ENCODE data around the gene TRIM9.

Gene TRIM9

DNA sequence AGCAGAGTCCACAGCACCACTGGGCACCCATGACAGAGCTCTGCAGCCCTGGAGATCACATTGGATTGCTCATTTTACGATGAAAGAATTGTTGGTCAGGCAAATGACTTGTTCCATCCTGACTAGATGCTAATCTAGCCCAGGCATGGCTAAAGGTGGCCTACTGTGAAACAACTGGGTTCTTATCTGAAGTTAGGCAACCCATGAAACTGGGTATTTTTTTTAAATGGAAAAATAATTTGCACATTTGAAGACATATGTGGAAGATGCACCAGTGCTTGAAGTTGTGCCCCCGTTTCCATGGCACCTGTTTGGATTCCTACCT is 158.9 kb downstream of the TRIM9 start:
- DNase-seq (ENCODE audit: low read depth): no peak
- TF ChIP-seq, protein P1, sequence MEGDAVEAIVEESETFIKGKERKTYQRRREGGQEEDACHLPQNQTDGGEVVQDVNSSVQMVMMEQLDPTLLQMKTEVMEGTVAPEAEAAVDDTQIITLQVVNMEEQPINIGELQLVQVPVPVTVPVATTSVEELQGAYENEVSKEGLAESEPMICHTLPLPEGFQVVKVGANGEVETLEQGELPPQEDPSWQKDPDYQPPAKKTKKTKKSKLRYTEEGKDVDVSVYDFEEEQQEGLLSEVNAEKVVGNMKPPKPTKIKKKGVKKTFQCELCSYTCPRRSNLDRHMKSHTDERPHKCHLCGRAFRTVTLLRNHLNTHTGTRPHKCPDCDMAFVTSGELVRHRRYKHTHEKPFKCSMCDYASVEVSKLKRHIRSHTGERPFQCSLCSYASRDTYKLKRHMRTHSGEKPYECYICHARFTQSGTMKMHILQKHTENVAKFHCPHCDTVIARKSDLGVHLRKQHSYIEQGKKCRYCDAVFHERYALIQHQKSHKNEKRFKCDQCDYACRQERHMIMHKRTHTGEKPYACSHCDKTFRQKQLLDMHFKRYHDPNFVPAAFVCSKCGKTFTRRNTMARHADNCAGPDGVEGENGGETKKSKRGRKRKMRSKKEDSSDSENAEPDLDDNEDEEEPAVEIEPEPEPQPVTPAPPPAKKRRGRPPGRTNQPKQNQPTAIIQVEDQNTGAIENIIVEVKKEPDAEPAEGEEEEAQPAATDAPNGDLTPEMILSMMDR (IDR thresholded peaks at IDR 0.05; ENCODE audit: insufficient read depth, low read depth, low read length, missing control alignments): no peak
- no peak overlapping the region for H3K4me3 ChIP-seq (ENCODE audit: low read depth, low read length)

DNA sequence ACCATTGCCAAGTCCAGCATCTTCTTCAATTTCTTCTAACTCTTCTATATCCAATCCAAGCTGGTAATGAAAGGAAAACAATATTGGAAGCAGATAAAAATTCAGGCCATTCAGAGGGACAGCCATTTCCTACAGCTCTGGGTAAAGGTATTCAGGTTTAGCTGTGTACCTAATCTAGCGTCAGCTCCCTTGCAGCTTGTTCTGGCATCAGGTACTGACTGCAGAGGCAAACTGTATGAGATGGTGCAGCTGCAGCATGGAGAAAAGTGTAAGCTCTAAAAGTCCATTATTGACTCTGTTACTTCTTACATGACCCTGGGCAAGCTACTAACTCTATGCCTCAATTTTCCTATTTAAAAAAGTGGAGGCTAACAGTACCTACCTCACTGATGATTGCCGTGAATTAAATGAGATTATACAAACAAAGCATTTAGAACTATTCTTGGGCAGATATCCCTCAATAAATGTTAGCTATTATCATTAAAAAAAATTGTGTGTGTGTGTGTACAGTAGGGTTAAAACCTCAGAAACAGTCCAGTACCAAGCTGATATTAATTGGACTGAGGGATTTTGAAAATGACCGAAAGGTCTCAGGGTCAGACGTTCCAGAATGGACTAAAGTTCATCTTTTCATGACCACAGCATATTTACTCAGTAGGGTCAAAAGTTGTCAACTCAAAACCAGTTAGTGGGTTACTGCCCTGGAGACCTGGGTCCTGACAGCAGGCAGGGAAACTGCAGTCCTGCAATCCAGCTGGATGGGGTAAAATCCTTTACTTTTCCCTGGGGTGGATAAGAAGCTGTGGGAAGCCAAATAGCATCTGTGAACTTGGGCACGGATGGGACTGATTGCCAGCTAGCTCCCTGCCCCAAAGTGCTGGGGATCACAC is 159.5 kb downstream of the TRIM9 start:
- no peak for DNase-seq (ENCODE audit: low read depth)
- TF ChIP-seq, protein P1 (IDR thresholded peaks at IDR 0.05; ENCODE audit: insufficient read depth, low read depth, low read length, missing control alignments): no peak
- no peak overlapping the region for H3K4me3 ChIP-seq (ENCODE audit: low read depth, low read length)

DNA sequence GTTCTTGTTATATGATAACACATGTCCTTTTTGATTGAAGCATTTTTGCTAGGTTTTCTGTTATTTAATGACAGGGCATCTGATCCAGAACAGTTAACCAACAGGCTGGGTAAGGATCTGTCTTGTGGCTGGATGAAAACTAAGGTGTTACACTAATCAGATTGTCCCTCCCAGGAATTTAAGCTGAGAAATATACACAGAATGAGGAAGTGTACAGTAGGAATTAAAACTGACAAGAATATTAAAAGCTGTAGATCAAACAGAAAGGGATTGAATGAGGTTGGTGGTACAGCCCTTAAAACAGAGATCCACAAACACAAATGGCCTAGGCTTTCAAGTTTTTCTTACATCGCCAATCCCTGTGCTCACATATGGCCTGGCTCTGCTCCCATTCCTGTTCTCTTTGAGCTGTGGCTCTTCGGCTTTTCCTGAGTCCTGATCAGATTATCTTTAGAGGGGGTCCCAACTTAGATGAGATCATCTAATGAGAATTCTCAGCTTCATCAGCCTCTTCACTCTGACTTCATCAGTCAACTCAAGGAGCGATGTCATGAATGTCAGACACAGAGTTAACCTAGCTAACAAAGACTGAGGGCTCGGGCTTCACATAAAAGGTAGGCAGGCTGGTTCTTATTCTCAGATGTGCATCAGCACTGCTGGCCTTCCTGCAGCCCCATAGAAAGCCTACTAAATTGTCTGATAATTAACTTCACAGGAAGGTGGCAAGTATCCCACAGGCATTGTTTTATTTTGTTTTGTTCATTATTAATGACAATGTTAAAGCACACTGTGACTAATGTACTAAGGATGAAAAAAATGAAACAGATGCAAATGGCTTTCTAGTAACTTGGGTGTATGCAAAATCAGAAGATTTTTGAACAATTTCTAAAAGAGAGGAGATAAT is 162.1 kb downstream of the TRIM9 start:
- DNase-seq (ENCODE audit: low read depth): no peak
- no peak overlapping the region for H3K4me3 ChIP-seq (ENCODE audit: low read depth, low read length)
- TF ChIP-seq, protein P1 (IDR thresholded peaks at IDR 0.05; ENCODE audit: insufficient read depth, low read depth, low read length, missing control alignments): no peak

DNA sequence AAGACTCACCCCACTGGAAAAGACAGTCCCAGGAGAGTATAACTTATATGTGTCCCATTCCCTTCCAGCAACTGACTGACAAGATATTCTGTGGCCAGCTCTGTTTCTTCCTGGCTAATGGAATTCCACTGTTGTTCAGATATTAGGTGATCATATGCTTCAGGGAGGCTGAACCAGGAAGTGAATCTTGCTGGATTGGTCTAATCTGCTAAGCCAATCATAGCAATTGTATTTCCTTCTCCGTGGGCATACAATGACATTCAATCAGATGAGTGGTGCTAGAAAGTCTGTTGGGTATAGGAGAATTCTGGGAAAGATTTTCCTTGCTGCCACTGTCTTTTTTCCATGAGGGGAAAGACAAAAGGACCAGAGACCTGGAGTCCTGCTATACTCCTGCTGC is 162.7 kb downstream of the TRIM9 start:
- no peak overlapping the region for H3K4me3 ChIP-seq (ENCODE audit: low read depth, low read length)
- no peak for DNase-seq (ENCODE audit: low read depth)
- TF ChIP-seq, protein P1 (IDR thresholded peaks at IDR 0.05; ENCODE audit: insufficient read depth, low read depth, low read length, missing control alignments): no peak

DNA sequence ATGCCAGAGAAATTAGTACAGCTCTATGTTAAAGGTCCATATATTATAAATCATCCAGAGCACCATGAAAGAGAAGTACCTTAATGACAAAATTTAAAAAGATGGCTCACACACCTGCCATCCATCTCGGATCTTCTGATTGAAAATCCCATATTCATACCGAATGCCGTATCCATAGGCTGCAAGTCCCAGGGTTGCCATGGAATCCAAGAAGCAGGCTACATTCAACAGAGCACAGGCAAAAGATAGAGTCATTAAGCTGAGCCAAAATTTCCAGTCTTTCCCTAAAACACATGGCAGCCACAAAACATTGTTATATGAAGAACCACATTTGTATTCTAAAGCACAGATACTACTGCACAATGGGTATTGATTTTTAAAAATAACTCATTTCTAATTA is 163.3 kb downstream of the TRIM9 start:
- TF ChIP-seq, protein P1 (IDR thresholded peaks at IDR 0.05; ENCODE audit: insufficient read depth, low read depth, low read length, missing control alignments): no peak
- H3K4me3 ChIP-seq (ENCODE audit: low read depth, low read length): no peak overlapping the region
- DNase-seq (ENCODE audit: low read depth): no peak

DNA sequence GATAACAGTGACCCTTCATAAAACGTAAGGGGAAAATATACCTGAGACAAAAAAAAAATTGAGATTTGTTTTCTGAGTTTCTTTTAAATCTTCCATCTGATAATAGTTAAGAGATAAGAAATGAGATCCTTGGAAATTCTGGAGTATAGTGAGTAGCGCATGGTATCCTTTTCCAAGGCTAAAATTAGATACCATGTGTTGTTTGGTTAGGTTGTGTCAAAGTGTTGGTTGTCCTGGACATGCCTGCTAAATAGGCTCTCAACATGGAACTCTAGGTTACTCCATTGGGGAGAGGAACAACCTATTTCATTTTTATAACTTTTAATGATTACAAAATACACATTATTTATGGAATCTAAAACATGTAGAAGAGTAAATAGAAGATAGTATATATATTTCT is 165.4 kb downstream of the TRIM9 start:
- no peak overlapping the region for H3K4me3 ChIP-seq (ENCODE audit: low read depth, low read length)
- no peak for DNase-seq (ENCODE audit: low read depth)
- TF ChIP-seq, protein P1 (IDR thresholded peaks at IDR 0.05; ENCODE audit: insufficient read depth, low read depth, low read length, missing control alignments): no peak
